H1 (cell line): Measurements from ENCODE around the gene MGMT. TPM values are rescaled to one million over a fixed set of nuclear protein-coding genes. Genes with fewer than 3 reads are reported as not detected.

Experiments
- CTCF ChIA-PET: fragments of 300-600 bp; sonication (Branson Sonifier 250); formaldehyde crosslinking; loops from one replicate; lab custom pipeline; 2021; ENCODE audit not compliant: partially characterized antibody; lab: Charles Lee
- POLR2A ChIA-PET: fragments of 300-600 bp; sonication (Branson Sonifier 250); formaldehyde crosslinking; loops from one replicate; lab custom pipeline; 2021; ENCODE audit warnings: inconsistent platforms; ENCODE audit not compliant: partially characterized antibody; lab: Charles Lee
- DNase-seq, 2 experiments: peaks; one replicate each; pipeline versions ENCODE4 v3.0.0 to v3.0.0-alpha.2; 2010 to 2022; ENCODE audit warnings: low spot score in 2 of 2, low read depth in 1 of 2, mixed read lengths in 1 of 2
- FAIRE-seq: peaks from 2 replicates; lab custom pipeline; 2011; peaks lifted over from hg19 to GRCh38; lab: Jason Lieb, UNC
- H2AFZ ChIP-seq: 2 replicates; pipeline ENCODE4 v1.8.1; 2012; ENCODE audit warnings: low read length, inconsistent platforms
- H2AK5ac ChIP-seq: 2 replicates; pipeline ENCODE4 v1.6.1; 2013; ENCODE audit warnings: low read depth, low read length
- H2BK120ac ChIP-seq: replicated peaks from 2 replicates; pipeline ENCODE3; 2013; ENCODE audit warnings: low read depth, low read length, inconsistent platforms
- H2BK12ac ChIP-seq: 2 replicates; pipeline ENCODE4 v1.6.1; 2013; ENCODE audit warnings: low read depth, low read length
- H2BK15ac ChIP-seq: 2 replicates; pipeline ENCODE4 v1.6.1; 2013; ENCODE audit warnings: low read length
- H2BK20ac ChIP-seq: 2 replicates; pipeline ENCODE4 v1.6.1; 2013; ENCODE audit warnings: low read length
- H2BK5ac ChIP-seq: 2 replicates; pipeline ENCODE4 v1.6.1; 2013; ENCODE audit warnings: low read depth, low read length
- H3K14ac ChIP-seq: 2 replicates; pipeline ENCODE4 v1.6.1; 2013; ENCODE audit warnings: inconsistent platforms; ENCODE audit not compliant: insufficient read length
- H3K18ac ChIP-seq: 2 replicates; pipeline ENCODE4 v1.6.1; 2013; ENCODE audit warnings: low read length; ENCODE audit errors: extremely low read depth
- H3K23ac ChIP-seq: 2 replicates; pipeline ENCODE4 v1.6.1; 2013; ENCODE audit warnings: inconsistent platforms; ENCODE audit not compliant: insufficient read length
- H3K23me2 ChIP-seq: 2 replicates; pipeline ENCODE4 v1.6.1; 2013; ENCODE audit warnings: low read depth, low read length
- H3K27ac ChIP-seq: 2 replicates; pipeline ENCODE4 v1.6.1; 2011; ENCODE audit warnings: low read depth, low read length, inconsistent platforms
- H3K27me3 ChIP-seq, 4 experiments: replicated peaks in 1 of 4; 1 replicate in 1 of 4; 2 replicates in 3 of 4; pipeline versions ENCODE4 v1.6.1 to v1.8.1; 2011 to 2013; ENCODE audit warnings: low read length in 3 of 4, mild to moderate bottlenecking in 3 of 4, inconsistent platforms in 2 of 4, mixed read lengths in 2 of 4, moderate library complexity in 1 of 4; ENCODE audit not compliant: control insufficient read depth in 3 of 4, insufficient read depth in 3 of 4; ENCODE audit errors: extremely low read depth in 1 of 4
- H3K36me3 ChIP-seq, 4 experiments: 2 replicates each; pipeline versions ENCODE4 v1.6.1 to v1.8.1; 2011 to 2013; ENCODE audit warnings: mild to moderate bottlenecking in 4 of 4, low read length in 3 of 4, moderate library complexity in 2 of 4, control low read depth in 1 of 4, inconsistent platforms in 1 of 4; ENCODE audit not compliant: insufficient read depth in 4 of 4, control insufficient read depth in 2 of 4
- H3K4ac ChIP-seq: replicated peaks from 2 replicates; pipeline ENCODE3; 2013; ENCODE audit warnings: low read length, low read depth, mixed read lengths, inconsistent platforms; ENCODE audit not compliant: insufficient read length
- H3K4me1 ChIP-seq, 4 experiments: replicated peaks in 1 of 4; 1 replicate in 1 of 4; 2 replicates in 3 of 4; pipeline versions ENCODE4 v1.6.1 to v1.8.1; 2011 to 2013; ENCODE audit warnings: low read length in 3 of 4, inconsistent platforms in 2 of 4, mixed read lengths in 1 of 4; ENCODE audit not compliant: insufficient read depth in 4 of 4, control insufficient read depth in 3 of 4
- H3K4me2 ChIP-seq, 2 experiments: 2 replicates each; pipeline versions ENCODE4 v1.6.1 to v1.8.1; 2011 to 2013; ENCODE audit warnings: low read depth in 2 of 2, low read length in 2 of 2, control low read depth in 1 of 2, inconsistent platforms in 1 of 2, mild to moderate bottlenecking in 1 of 2; ENCODE audit not compliant: insufficient read depth in 1 of 2
- H3K4me3 ChIP-seq, 4 experiments: fragments of 200-600, 300-600 bp in 1 of 4; sonication (generic), shearing (Covaris generic), sonication (Bioruptor Twin) in 1 of 4; 2 replicates each; pipeline versions ENCODE4 v1.5.1 to v1.8.1; 2011 to 2016; ENCODE audit warnings: low read length in 4 of 4, low read depth in 3 of 4, control low read depth in 2 of 4, inconsistent platforms in 2 of 4, mild to moderate bottlenecking in 2 of 4, mixed read lengths in 1 of 4, moderate library complexity in 1 of 4; ENCODE audit not compliant: insufficient read depth in 2 of 4; ENCODE audit errors: extremely low read depth in 1 of 4
- H3K56ac ChIP-seq: replicated peaks from 2 replicates; pipeline ENCODE3; 2013; ENCODE audit warnings: low read depth, mild to moderate bottlenecking, mixed read lengths, low read length, inconsistent platforms; ENCODE audit not compliant: insufficient read length
- H3K79me1 ChIP-seq: 2 replicates; pipeline ENCODE4 v1.6.1; 2013; ENCODE audit warnings: low read depth, low read length, control low read depth
- H3K79me2 ChIP-seq, 2 experiments: 2 replicates each; pipeline versions ENCODE4 v1.6.1 to v1.8.1; 2012 to 2013; ENCODE audit warnings: low read length in 2 of 2, mild to moderate bottlenecking in 2 of 2, inconsistent platforms in 1 of 2; ENCODE audit not compliant: insufficient read depth in 2 of 2, control insufficient read depth in 1 of 2
- H3K9ac ChIP-seq, 4 experiments: replicated peaks in 1 of 4; 1 replicate in 1 of 4; 2 replicates in 3 of 4; pipeline versions ENCODE4 v1.6.1 to v1.8.1; 2011 to 2013; ENCODE audit warnings: low read depth in 3 of 4, low read length in 3 of 4, control low read depth in 2 of 4, mild to moderate bottlenecking in 2 of 4, moderate library complexity in 2 of 4, inconsistent platforms in 1 of 4; ENCODE audit errors: extremely low read depth in 1 of 4
- H3K9me3 ChIP-seq, 2 experiments: 2 replicates each; pipeline versions ENCODE4 v1.6.1 to v1.8.1; 2012 to 2013; ENCODE audit warnings: mild to moderate bottlenecking in 2 of 2, moderate library complexity in 2 of 2, control low read depth in 1 of 2, inconsistent platforms in 1 of 2, low read depth in 1 of 2, low read length in 1 of 2, mixed read lengths in 1 of 2; ENCODE audit not compliant: insufficient read depth in 2 of 2
- H4K20me1 ChIP-seq, 2 experiments: replicated peaks in 1 of 2; 2 replicates each; pipeline versions ENCODE3 to v1.8.1; 2011 to 2013; ENCODE audit warnings: inconsistent platforms in 2 of 2, low read length in 2 of 2, mild to moderate bottlenecking in 1 of 2; ENCODE audit not compliant: insufficient read depth in 2 of 2, control insufficient read depth in 1 of 2
- H4K5ac ChIP-seq: 2 replicates; pipeline ENCODE4 v1.6.1; 2013; ENCODE audit warnings: low read length, low read depth, mixed read lengths, inconsistent platforms; ENCODE audit not compliant: insufficient read length
- H4K8ac ChIP-seq: 2 replicates; pipeline ENCODE4 v1.8.0; 2013; ENCODE audit warnings: mild to moderate bottlenecking, moderate library complexity, low read length, inconsistent platforms; ENCODE audit not compliant: insufficient read depth; ENCODE audit errors: extremely low read depth
- H4K91ac ChIP-seq: replicated peaks from 2 replicates; pipeline ENCODE3; 2013; ENCODE audit warnings: low read length, mixed read lengths, inconsistent platforms; ENCODE audit not compliant: insufficient read length
- EGR1 ChIP-seq: IDR thresholded peaks from 2 replicates; pipeline ENCODE4 v1.6.1; 2011; ENCODE audit warnings: low read depth, low read length, borderline replicate concordance
- HDAC6 ChIP-seq: IDR thresholded peaks from one replicate; pipeline ENCODE4 v1.7.1; 2012; ENCODE audit warnings: low read depth, mild to moderate bottlenecking, inconsistent platforms, low read length, moderate library complexity
- KDM5A ChIP-seq: fragments of 200-600 bp; IDR thresholded peaks from 2 replicates; pipeline ENCODE4 v1.7.1; 2012; ENCODE audit warnings: mild to moderate bottlenecking, low read length, inconsistent platforms, mixed read lengths
- WGBS, 2 experiments: shearing (Covaris generic) in 1 of 2; methylation state at CpG; one replicate each; pipeline versions ENCODE4 v1.1.6 to v1.1.7; 2013 to 2015; ENCODE audit warnings: low lambda C conversion rate in 2 of 2, mixed read lengths in 2 of 2, inconsistent platforms in 1 of 2, low coverage in 1 of 2, missing lambda C conversion rate in 1 of 2; ENCODE audit not compliant: insufficient replicate concordance in 2 of 2, insufficient coverage in 1 of 2, insufficient read length in 1 of 2; ENCODE audit errors: extremely low coverage in 1 of 2, missing lambda C conversion rate in 1 of 2; 5-methylcytosine and 5-hydroxymethylcytosine counted together
- polyA plus RNA-seq, 7 experiments: library from polyadenylated mRNA; depleted of rRNA in 3 of 7; stranded (reverse) in 5 of 7; unstranded in 2 of 7; fragments of >200 nt in 5 of 7; fragments of 200-250 nt in 2 of 7; gene quantifications; 1 replicate in 5 of 7; 2 replicates in 1 of 7; 4 replicates in 1 of 7; pipeline versions ENCODE4 v1.2.1 to v1.2.3, GENCODE V29; 2011 to 2013; ENCODE audit warnings: missing spikeins in 2 of 7, mixed read lengths in 2 of 7
- total RNA-seq: library from RNA; stranded (reverse); fragmentation: NEBNext Ultra II Directional; extraction: Animal tissue kit (Norgen Biotek cat#: 25700); gene quantifications from 2 replicates; pipeline ENCODE4 v1.2.1, GENCODE V29; 2021

The MGMT gene
- total and polyA plus RNA-seq, 2 of the 8 experiments (the other 6 are each of a cell fraction or from before 2014, with no cell fraction given), result 9.9 to 10.7 TPM

- no peak overlapping the region for H3K4me2 ChIP-seq
- no peak overlapping the region for H3K56ac ChIP-seq
- WGBS, 2 experiments, result 91% methylated on average over 8 of the region's 8 CpGs; no CpG with 5 or more reads in 1 of the 2 experiments
- H3K27me3 ChIP-seq, result no peaks in the 10 kb centered on the region
- no peak overlapping the region for H3K18ac ChIP-seq
- no peak overlapping the region for H4K91ac ChIP-seq
- peak overlapping the region; percentile 17; the same call in 1 of the 2 replicates for H2BK12ac ChIP-seq
- no peak overlapping the region for H4K8ac ChIP-seq
- no peak for TF ChIP-seq EGR1
- no peak for TF ChIP-seq HDAC6
- TF ChIP-seq KDM5A, result no peak
- H3K79me2 ChIP-seq, result no peaks in the 10 kb centered on the region
- H3K23ac ChIP-seq, result no peak overlapping the region
- no peak overlapping the region for H4K5ac ChIP-seq
- H2BK20ac ChIP-seq, result no peak overlapping the region
- H2BK120ac ChIP-seq, result no peak overlapping the region
- H3K27ac ChIP-seq, result no peak overlapping the region
- ChIA-PET POLR2A (no interaction called here), CTCF (interaction anchor here (1.0 to 1.3 kb wide), 2 partner anchors 13 to 28 kb away, joined by 3 to 4 read pairs; no protein-coding TSS in a partner anchor)
- peaks cover 0 to 5% (median 0%) of the 10 kb centered on the region in 4 experiments; a peak in 2 of 7 replicates for H3K4me1 ChIP-seq
- FAIRE-seq (no peak), DNase-seq (no peak)
- no peak overlapping the region for H3K4ac ChIP-seq
- no peaks in the 10 kb centered on the region for H3K79me1 ChIP-seq
- no peak overlapping the region for H2AK5ac ChIP-seq
- H2BK5ac ChIP-seq, result no peak overlapping the region
- H3K9ac ChIP-seq, result no peak overlapping the region
- no peaks in the 10 kb centered on the region for H4K20me1 ChIP-seq
- no peak overlapping the region for H2AFZ ChIP-seq
- H3K4me3 ChIP-seq, result no peak overlapping the region
- no peaks in the 10 kb centered on the region for H3K23me2 ChIP-seq
- no peaks in the 10 kb centered on the region for H3K36me3 ChIP-seq
- H3K14ac ChIP-seq, result no peak overlapping the region
- H2BK15ac ChIP-seq, result no peak overlapping the region
- H3K9me3 ChIP-seq, result no peaks in the 10 kb centered on the region
Measured at GRCh38 chr10:129690248-129691070, 223.4 kb downstream of the MGMT start.
